GM12878 (cell line): ENCODE measurements around the gene MIXL1.

Experiments
- ATF7 ChIP-seq: fragments of 450-650 bp; IDR thresholded peaks from 2 replicates; pipeline ENCODE4 v1.6.1; 2016; ENCODE audit warnings: low read depth, mild to moderate bottlenecking
- CEBPB ChIP-seq, 2 experiments: fragments of 150-350 bp in 1 of 2; IDR thresholded peaks; 2 replicates each; pipeline ENCODE4 v1.6.1; 2012 to 2014; ENCODE audit warnings: low read depth in 2 of 2, low read length in 2 of 2, borderline replicate concordance in 1 of 2, inconsistent platforms in 1 of 2
- FOXM1 ChIP-seq: IDR thresholded peaks from 2 replicates; pipeline ENCODE4 v1.6.1; 2012; ENCODE audit warnings: low read depth, mild to moderate bottlenecking, inconsistent platforms, low read length, moderate library complexity
- JUNB ChIP-seq: IDR thresholded peaks from 2 replicates; pipeline ENCODE4 v1.6.1; 2016; ENCODE audit warnings: antibody characterized with exemption, mild to moderate bottlenecking
- POLR2A ChIP-seq: IDR thresholded peaks from 2 replicates; pipeline ENCODE4 v1.6.1; 2011; ENCODE audit warnings: low read depth, mild to moderate bottlenecking, low read length
- POLR2AphosphoS2 ChIP-seq: IDR thresholded peaks from 2 replicates; pipeline ENCODE4 v1.6.1; 2011; ENCODE audit warnings: low read depth, mild to moderate bottlenecking, low read length, improper control_type of control experiment, moderate library complexity
- SIN3A ChIP-seq: IDR thresholded peaks from 2 replicates; pipeline ENCODE4 v1.6.1; 2012; ENCODE audit warnings: low read depth, low read length, improper control_type of control experiment
- SP1 ChIP-seq: IDR thresholded peaks from one replicate; pipeline ENCODE4 v1.6.1; 2011; ENCODE audit warnings: low read depth, low read length
- USF2 ChIP-seq: IDR thresholded peaks from 2 replicates; pipeline ENCODE4 v1.6.1; 2011; ENCODE audit warnings: low read depth, low read length, improper control_type of control experiment, borderline replicate concordance
- TF ChIP-seq, protein P1 (sequence below): fragments of 450-650 bp; IDR thresholded peaks from 2 replicates; pipeline ENCODE4 v1.6.1; 2016; ENCODE audit warnings: mild to moderate bottlenecking
- TF ChIP-seq, protein P2 (sequence below), 3 experiments: IDR thresholded peaks in 2 of 3; conservative IDR thresholded peaks in 1 of 3; 2 replicates each; pipeline ENCODE4 v1.5.1; 2011; ENCODE audit warnings: low read depth in 3 of 3, low read length in 3 of 3, mild to moderate bottlenecking in 3 of 3, control low read depth in 2 of 3, moderate library complexity in 2 of 3, inconsistent platforms in 1 of 3, mixed read lengths in 1 of 3; ENCODE audit not compliant: control insufficient read depth in 2 of 3, insufficient read depth in 1 of 3; ENCODE audit errors: extremely low read depth in 1 of 3
- TF ChIP-seq, protein P3 (sequence below): fragments of 450-650 bp; IDR thresholded peaks from 2 replicates; pipeline ENCODE4 v1.6.1; 2017; ENCODE audit warnings: mild to moderate bottlenecking, low read depth, inconsistent platforms; ENCODE audit not compliant: poor library complexity, severe bottlenecking

DNA sequence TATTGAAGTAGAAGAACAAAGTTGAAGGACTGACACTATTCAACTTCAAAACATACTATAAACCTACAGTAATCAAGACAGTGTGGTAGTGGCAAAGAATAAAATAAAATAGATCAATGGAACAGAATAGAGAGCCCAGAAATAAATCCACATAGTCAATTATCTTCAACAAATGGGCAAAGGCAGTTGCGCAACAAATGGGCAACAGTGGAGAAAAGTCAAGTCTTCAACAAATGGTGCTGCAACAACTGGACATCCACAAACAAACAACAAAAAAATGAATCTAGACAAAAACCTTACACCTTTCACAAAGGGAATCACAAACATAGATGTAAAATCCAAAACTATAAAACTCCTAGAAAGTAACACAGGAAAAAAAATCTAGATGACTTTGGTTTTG lies 38.4 kb downstream of the MIXL1 start:
- TF ChIP-seq, protein P1, sequence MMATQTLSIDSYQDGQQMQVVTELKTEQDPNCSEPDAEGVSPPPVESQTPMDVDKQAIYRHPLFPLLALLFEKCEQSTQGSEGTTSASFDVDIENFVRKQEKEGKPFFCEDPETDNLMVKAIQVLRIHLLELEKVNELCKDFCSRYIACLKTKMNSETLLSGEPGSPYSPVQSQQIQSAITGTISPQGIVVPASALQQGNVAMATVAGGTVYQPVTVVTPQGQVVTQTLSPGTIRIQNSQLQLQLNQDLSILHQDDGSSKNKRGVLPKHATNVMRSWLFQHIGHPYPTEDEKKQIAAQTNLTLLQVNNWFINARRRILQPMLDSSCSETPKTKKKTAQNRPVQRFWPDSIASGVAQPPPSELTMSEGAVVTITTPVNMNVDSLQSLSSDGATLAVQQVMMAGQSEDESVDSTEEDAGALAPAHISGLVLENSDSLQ = no peak
- TF ChIP-seq POLR2AphosphoS2 = no peak
- TF ChIP-seq FOXM1 = no peak
- TF ChIP-seq ATF7 = no peak
- TF ChIP-seq USF2 = no peak
- TF ChIP-seq, protein P2, sequence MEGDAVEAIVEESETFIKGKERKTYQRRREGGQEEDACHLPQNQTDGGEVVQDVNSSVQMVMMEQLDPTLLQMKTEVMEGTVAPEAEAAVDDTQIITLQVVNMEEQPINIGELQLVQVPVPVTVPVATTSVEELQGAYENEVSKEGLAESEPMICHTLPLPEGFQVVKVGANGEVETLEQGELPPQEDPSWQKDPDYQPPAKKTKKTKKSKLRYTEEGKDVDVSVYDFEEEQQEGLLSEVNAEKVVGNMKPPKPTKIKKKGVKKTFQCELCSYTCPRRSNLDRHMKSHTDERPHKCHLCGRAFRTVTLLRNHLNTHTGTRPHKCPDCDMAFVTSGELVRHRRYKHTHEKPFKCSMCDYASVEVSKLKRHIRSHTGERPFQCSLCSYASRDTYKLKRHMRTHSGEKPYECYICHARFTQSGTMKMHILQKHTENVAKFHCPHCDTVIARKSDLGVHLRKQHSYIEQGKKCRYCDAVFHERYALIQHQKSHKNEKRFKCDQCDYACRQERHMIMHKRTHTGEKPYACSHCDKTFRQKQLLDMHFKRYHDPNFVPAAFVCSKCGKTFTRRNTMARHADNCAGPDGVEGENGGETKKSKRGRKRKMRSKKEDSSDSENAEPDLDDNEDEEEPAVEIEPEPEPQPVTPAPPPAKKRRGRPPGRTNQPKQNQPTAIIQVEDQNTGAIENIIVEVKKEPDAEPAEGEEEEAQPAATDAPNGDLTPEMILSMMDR (IDR thresholded peaks at IDR 0.05 in 2 of 3, conservative IDR thresholded peaks at IDR 0.05 in 1 of 3; ENCODE audit: control insufficient read depth in 2 of 3, extremely low read depth in 1 of 3, insufficient read depth in 1 of 3, low read depth in 3 of 3, low read length in 3 of 3) = no peak
- no peak for TF ChIP-seq JUNB
- TF ChIP-seq SP1 = no peak
- TF ChIP-seq POLR2A = no peak
- TF ChIP-seq, protein P3, sequence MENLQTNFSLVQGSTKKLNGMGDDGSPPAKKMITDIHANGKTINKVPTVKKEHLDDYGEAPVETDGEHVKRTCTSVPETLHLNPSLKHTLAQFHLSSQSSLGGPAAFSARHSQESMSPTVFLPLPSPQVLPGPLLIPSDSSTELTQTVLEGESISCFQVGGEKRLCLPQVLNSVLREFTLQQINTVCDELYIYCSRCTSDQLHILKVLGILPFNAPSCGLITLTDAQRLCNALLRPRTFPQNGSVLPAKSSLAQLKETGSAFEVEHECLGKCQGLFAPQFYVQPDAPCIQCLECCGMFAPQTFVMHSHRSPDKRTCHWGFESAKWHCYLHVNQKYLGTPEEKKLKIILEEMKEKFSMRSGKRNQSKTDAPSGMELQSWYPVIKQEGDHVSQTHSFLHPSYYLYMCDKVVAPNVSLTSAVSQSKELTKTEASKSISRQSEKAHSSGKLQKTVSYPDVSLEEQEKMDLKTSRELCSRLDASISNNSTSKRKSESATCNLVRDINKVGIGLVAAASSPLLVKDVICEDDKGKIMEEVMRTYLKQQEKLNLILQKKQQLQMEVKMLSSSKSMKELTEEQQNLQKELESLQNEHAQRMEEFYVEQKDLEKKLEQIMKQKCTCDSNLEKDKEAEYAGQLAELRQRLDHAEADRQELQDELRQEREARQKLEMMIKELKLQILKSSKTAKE = no peak
- no peak for TF ChIP-seq CEBPB (IDR thresholded peaks at IDR 0.05; ENCODE audit: borderline replicate concordance in 1 of 2, low read depth in 2 of 2, low read length in 2 of 2)
- no peak for TF ChIP-seq SIN3A
